ENCODE data around the gene KDM2A. TPM values are rescaled to one million over a fixed set of nuclear protein-coding genes. Genes with fewer than 3 reads are reported as not detected.

Gene KDM2A
- total RNA-seq, 3 donors from 2014 or later (not counting 1 experiment from before 2014, with no cell fraction given) = 268 to 312 (median 283) TPM

GRCh38 chr11:67245046-67245445, 126.0 kb downstream of the KDM2A start:
- no peak for ATAC-seq
- H3K9me3 Mint-ChIP-seq = no peaks in the 10 kb centered on the region
- no peaks in the 10 kb centered on the region for H3K27me3 Mint-ChIP-seq (ENCODE audit: low read depth in 2 of 2)
- peak overlapping the region; percentile 63 to 100 for H3K27ac Mint-ChIP-seq
- H3K4me1 Mint-ChIP-seq = peaks cover 47 to 55% of the 10 kb centered on the region in 2 donors
- WGBS (ENCODE audit: insufficient coverage) = 95% methylated on average over 11 of the region's 11 CpGs
- no peak overlapping the region for H3K27ac ChIP-seq (ENCODE audit: low read length)
- H3K27me3 ChIP-seq (ENCODE audit: control insufficient read depth, insufficient read depth, low read length) = no peaks in the 10 kb centered on the region
- peaks cover 72% of the 10 kb centered on the region for H3K36me3 ChIP-seq (ENCODE audit: control insufficient read depth, insufficient read depth, low read length)
- no peak for DNase-seq
- peaks cover 31% of the 10 kb centered on the region for H3K36me3 Mint-ChIP-seq
- intact Hi-C loops (cut with micrococcal nuclease) = no loop called here
- no peaks in the 10 kb centered on the region for H3K9me3 ChIP-seq (ENCODE audit: control insufficient read depth, insufficient read depth, low read length)
- H3K4me3 ChIP-seq (ENCODE audit: low read length) = no peak overlapping the region
- no peak overlapping the region for H3K4me3 Mint-ChIP-seq
- TF ChIP-seq CTCF (IDR thresholded peaks at IDR 0.05) = no peak
- peaks cover 24% of the 10 kb centered on the region for H3K4me1 ChIP-seq (ENCODE audit: control insufficient read depth, insufficient read depth, low read length)

- peaks cover 34% of the 10 kb centered on the region for H3K36me3 Mint-ChIP-seq
- no peak overlapping the region for H3K4me3 Mint-ChIP-seq
- Histone ChIP-seq H3K27ac (ENCODE audit: low read length) (no peak overlapping the region), H3K4me1 (ENCODE audit: control insufficient read depth, insufficient read depth, low read length) (peaks cover 7% of the 10 kb centered on the region), H3K36me3 (ENCODE audit: control insufficient read depth, insufficient read depth, low read length) (peaks cover 95% of the 10 kb centered on the region), H3K9me3 (ENCODE audit: control insufficient read depth, insufficient read depth, low read length) (no peaks in the 10 kb centered on the region), H3K27me3 (ENCODE audit: control insufficient read depth, insufficient read depth, low read length) (no peaks in the 10 kb centered on the region), H3K4me3 (ENCODE audit: low read length) (no peak overlapping the region)
- H3K4me1 Mint-ChIP-seq = peaks cover 31 to 38% of the 10 kb centered on the region in 2 donors
- DNase-seq = no peak
- no peak for ATAC-seq
- WGBS (ENCODE audit: insufficient coverage) = 91% methylated on average over 5 of the region's 5 CpGs
- H3K27me3 Mint-ChIP-seq (ENCODE audit: low read depth in 2 of 2) = no peaks in the 10 kb centered on the region
- H3K9me3 Mint-ChIP-seq = no peaks in the 10 kb centered on the region
- H3K27ac Mint-ChIP-seq = peak overlapping the region in 1 of 2 donors; percentile 43
- intact Hi-C loops (cut with micrococcal nuclease) = no loop called here
- TF ChIP-seq CTCF (IDR thresholded peaks at IDR 0.05) = no peak
Observed at GRCh38 chr11:67247946-67248550, 129.0 kb downstream of the KDM2A start.

- DNase-seq (no peak), ATAC-seq (no peak)
- H3K4me3 Mint-ChIP-seq = no peak overlapping the region
- H3K36me3 Mint-ChIP-seq = peaks cover 40% of the 10 kb centered on the region
- no peaks in the 10 kb centered on the region for H3K27me3 ChIP-seq (ENCODE audit: control insufficient read depth, insufficient read depth, low read length)
- no peaks in the 10 kb centered on the region for H3K27me3 Mint-ChIP-seq (ENCODE audit: low read depth in 2 of 2)
- H3K9me3 ChIP-seq (ENCODE audit: control insufficient read depth, insufficient read depth, low read length) = no peaks in the 10 kb centered on the region
- peak overlapping the region in 1 of 2 donors; percentile 43 for H3K27ac Mint-ChIP-seq
- peaks cover 97% of the 10 kb centered on the region for H3K36me3 ChIP-seq (ENCODE audit: control insufficient read depth, insufficient read depth, low read length)
- H3K4me1 Mint-ChIP-seq = peaks cover 34 to 39% of the 10 kb centered on the region in 2 donors
- intact Hi-C loops (cut with micrococcal nuclease) = no loop called here
- H3K27ac ChIP-seq (ENCODE audit: low read length) = no peak overlapping the region
- H3K9me3 Mint-ChIP-seq = no peaks in the 10 kb centered on the region
- H3K4me1 ChIP-seq (ENCODE audit: control insufficient read depth, insufficient read depth, low read length) = peaks cover 12% of the 10 kb centered on the region
- H3K4me3 ChIP-seq (ENCODE audit: low read length) = no peak overlapping the region
- no peak for TF ChIP-seq CTCF (IDR thresholded peaks at IDR 0.05)
Observed at GRCh38 chr11:67248653-67249052, 129.6 kb downstream of the KDM2A start.

All from natural killer cell (primary cell).